HL-60 (cell line): ENCODE results near the gene CCDC6.
"Not testable (repeated sequence)": the region's sequence is repeated elsewhere in the genome, so short reads cannot be mapped to it uniquely, and the experiment has no call there.

ENCODE experiments used
- DNase-seq, 2 experiments: peaks; one replicate each; pipeline ENCODE4 v3.0.0-alpha.2; 2010 to 2020; ENCODE audit warnings: low read depth in 1 of 2, low spot score in 1 of 2
- H3K27ac ChIP-seq: fragments of 250-450 bp; sonication (Bioruptor Pico); replicated peaks from 2 replicates; pipeline ENCODE4 v1.5.1; 2020; ENCODE audit warnings: mild to moderate bottlenecking, moderate library complexity
- H3K27me3 ChIP-seq: fragments of 250-450 bp; sonication (Bioruptor Pico); 2 replicates; pipeline ENCODE4 v1.5.1; 2021; ENCODE audit warnings: mild to moderate bottlenecking, moderate library complexity; ENCODE audit not compliant: insufficient read depth, poor library complexity, severe bottlenecking
- H3K4me3 ChIP-seq: replicated peaks from 2 replicates; pipeline ENCODE4 v1.5.1; 2011; ENCODE audit warnings: mild to moderate bottlenecking, control low read depth, low read length; ENCODE audit not compliant: insufficient read depth
- GABPA ChIP-seq: IDR thresholded peaks from 2 replicates; pipeline ENCODE4 v1.6.1; 2012; ENCODE audit warnings: low read depth
- POLR2AphosphoS5 ChIP-seq: IDR thresholded peaks from 2 replicates; pipeline ENCODE4 v1.6.1; 2012; ENCODE audit warnings: low read depth
- SPI1 ChIP-seq: IDR thresholded peaks from 2 replicates; pipeline ENCODE4 v1.6.1; 2012; ENCODE audit warnings: low read depth, mild to moderate bottlenecking, borderline replicate concordance
- long read RNA-seq: library from polyadenylated mRNA; unstranded; transcript quantifications from one replicate; pipeline ENCODE4 v2.0.0, GENCODE V29; 2020
- TF ChIP-seq, protein P1 (sequence below): IDR thresholded peaks from 2 replicates; pipeline ENCODE4 v1.6.1; 2012; ENCODE audit warnings: low read depth; ENCODE audit not compliant: insufficient replicate concordance
- TF ChIP-seq, protein P2 (sequence below): IDR thresholded peaks from one replicate; pipeline ENCODE4 v1.5.1; 2011; ENCODE audit warnings: low read length, control low read depth, inconsistent platforms; ENCODE audit not compliant: insufficient read depth

The CCDC6 gene
- long read RNA-seq, full-length matches to known transcripts = 1 of 15 reads
- long read RNA-seq, partial matches to known transcripts = 3 of 15 reads
- long read RNA-seq, other reads (novel, unspliced or antisense) = 11 of 15 reads

- TF ChIP-seq SPI1 = no peak
- peak; percentile 70 for TF ChIP-seq POLR2AphosphoS5
- TF ChIP-seq, protein P1, sequence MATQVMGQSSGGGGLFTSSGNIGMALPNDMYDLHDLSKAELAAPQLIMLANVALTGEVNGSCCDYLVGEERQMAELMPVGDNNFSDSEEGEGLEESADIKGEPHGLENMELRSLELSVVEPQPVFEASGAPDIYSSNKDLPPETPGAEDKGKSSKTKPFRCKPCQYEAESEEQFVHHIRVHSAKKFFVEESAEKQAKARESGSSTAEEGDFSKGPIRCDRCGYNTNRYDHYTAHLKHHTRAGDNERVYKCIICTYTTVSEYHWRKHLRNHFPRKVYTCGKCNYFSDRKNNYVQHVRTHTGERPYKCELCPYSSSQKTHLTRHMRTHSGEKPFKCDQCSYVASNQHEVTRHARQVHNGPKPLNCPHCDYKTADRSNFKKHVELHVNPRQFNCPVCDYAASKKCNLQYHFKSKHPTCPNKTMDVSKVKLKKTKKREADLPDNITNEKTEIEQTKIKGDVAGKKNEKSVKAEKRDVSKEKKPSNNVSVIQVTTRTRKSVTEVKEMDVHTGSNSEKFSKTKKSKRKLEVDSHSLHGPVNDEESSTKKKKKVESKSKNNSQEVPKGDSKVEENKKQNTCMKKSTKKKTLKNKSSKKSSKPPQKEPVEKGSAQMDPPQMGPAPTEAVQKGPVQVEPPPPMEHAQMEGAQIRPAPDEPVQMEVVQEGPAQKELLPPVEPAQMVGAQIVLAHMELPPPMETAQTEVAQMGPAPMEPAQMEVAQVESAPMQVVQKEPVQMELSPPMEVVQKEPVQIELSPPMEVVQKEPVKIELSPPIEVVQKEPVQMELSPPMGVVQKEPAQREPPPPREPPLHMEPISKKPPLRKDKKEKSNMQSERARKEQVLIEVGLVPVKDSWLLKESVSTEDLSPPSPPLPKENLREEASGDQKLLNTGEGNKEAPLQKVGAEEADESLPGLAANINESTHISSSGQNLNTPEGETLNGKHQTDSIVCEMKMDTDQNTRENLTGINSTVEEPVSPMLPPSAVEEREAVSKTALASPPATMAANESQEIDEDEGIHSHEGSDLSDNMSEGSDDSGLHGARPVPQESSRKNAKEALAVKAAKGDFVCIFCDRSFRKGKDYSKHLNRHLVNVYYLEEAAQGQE = peak; percentile 73
- TF ChIP-seq, protein P2, sequence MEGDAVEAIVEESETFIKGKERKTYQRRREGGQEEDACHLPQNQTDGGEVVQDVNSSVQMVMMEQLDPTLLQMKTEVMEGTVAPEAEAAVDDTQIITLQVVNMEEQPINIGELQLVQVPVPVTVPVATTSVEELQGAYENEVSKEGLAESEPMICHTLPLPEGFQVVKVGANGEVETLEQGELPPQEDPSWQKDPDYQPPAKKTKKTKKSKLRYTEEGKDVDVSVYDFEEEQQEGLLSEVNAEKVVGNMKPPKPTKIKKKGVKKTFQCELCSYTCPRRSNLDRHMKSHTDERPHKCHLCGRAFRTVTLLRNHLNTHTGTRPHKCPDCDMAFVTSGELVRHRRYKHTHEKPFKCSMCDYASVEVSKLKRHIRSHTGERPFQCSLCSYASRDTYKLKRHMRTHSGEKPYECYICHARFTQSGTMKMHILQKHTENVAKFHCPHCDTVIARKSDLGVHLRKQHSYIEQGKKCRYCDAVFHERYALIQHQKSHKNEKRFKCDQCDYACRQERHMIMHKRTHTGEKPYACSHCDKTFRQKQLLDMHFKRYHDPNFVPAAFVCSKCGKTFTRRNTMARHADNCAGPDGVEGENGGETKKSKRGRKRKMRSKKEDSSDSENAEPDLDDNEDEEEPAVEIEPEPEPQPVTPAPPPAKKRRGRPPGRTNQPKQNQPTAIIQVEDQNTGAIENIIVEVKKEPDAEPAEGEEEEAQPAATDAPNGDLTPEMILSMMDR = peak; percentile 25
- no peak for TF ChIP-seq GABPA
- H3K27ac ChIP-seq = peak within 1 kb of the TSS; percentile 87
- peak within 1 kb of the TSS; percentile 99 for H3K4me3 ChIP-seq
- DNase-seq = peak; percentile 63 to 93
- no peaks in the 10 kb centered on the region for H3K27me3 ChIP-seq
Observed at GRCh38 chr10:59906417-59907202, at the start of gene CCDC6. Gene CCDC6, minus strand, starts transcription at chr10:59906556. Its CDS starts 132 bp downstream, at chr10:59906424.

DNA sequence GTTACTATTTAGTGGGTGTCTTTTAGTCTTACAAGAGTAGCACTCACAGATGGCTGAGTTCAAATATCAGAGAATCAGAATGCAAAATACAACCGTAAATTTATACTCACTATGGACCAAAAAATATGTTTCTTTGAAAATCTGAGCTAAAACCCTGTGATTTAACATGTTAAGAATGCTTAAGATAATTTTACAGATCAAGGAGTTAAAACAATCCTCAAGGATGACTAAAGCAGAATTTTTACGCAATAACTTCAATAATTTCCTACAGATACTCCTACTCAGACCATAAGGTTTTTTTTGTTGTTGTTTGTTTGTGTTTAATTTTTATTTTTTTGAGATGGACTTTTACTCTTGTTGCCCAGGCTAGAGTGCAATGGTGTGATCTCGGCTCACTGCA lies 47.9 kb upstream of the CCDC6 start:
- Histone ChIP-seq H3K27ac (no peak overlapping the region), H3K4me3 (no peak overlapping the region), H3K27me3 (no peaks in the 10 kb centered on the region)
- DNase-seq = no peak
- no peak for TF ChIP-seq SPI1
- no peak for TF ChIP-seq POLR2AphosphoS5
- TF ChIP-seq, protein P1 = no peak
- TF ChIP-seq, protein P2 = no peak
- no peak for TF ChIP-seq GABPA

- H3K27me3 ChIP-seq, DNase-seq, H3K4me3 ChIP-seq, H3K27ac ChIP-seq: not testable (repeated sequence)
Observed at GRCh38 chr10:59953711-59954110, 47.4 kb upstream of the CCDC6 start.

DNA sequence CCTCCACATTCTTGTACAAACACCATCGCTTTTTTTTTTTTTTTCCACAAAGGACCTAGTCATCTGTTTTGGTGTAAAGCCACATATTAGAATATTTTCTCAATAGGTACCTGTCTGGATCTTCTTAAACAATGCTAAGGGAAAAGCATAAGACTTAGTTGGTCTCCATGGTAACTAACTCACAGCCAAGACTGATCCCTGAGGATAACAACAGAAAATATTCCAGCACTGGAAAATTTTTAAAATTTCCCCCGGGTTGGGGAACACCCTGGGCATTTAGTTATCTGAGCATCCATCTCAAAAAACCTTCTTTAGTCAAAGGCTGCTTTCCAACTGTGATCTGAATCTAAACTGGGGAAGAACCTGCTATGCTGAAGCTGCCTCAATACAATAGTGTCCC lies 43.7 kb upstream of the CCDC6 start:
- DNase-seq = no peak
- no peak overlapping the region for H3K27ac ChIP-seq
- no peak overlapping the region for H3K4me3 ChIP-seq
- no peaks in the 10 kb centered on the region for H3K27me3 ChIP-seq
- TF ChIP-seq GABPA (no peak), POLR2AphosphoS5 (no peak), SPI1 (no peak)
- TF ChIP-seq, protein P2 = no peak
- TF ChIP-seq, protein P1 = no peak
